Testis (tissue), 2 donors: ENCODE results near the gene NOTO.
"Not testable (repeated sequence)": the region's sequence is repeated elsewhere in the genome, so short reads cannot be mapped to it uniquely, and the experiment has no call there.

Source experiments
- POLR2A ChIP-seq: fragments of 450-650 bp; IDR thresholded peaks from one replicate; pipeline ENCODE4 v1.6.1; 2017; ENCODE audit warnings: antibody characterized with exemption, mild to moderate bottlenecking, moderate library complexity
- TF ChIP-seq, protein P1 (sequence below), 3 experiments: fragments of 450-650 bp in 2 of 3; fragments of 200-600 bp in 1 of 3; sonication (generic) in 1 of 3; IDR thresholded peaks; one replicate each; pipeline ENCODE4 v1.5.1; 2016 to 2019; ENCODE audit warnings: antibody characterized with exemption in 3 of 3, mild to moderate bottlenecking in 2 of 3, moderate library complexity in 1 of 3

DNA sequence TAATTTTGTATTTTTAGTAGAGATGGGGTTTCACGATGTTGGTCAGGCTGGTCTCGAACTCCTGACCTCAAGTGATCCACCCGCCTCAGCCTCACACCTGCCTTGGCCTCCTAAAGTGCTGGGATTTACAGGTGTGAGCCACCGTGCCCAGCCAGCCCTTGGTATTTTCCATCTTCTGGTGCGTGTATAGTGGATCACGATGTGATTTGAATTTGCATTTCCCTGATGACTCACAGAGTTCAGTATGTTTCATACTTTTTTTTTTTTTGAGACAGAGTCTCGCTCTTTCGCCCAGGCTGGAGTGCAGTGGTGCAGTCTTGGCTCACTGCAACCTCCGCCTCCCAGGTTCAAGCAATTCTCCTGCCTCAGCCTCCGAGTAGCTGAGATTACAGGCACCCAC is 2.1 kb upstream of the NOTO start:
- TF ChIP-seq, protein P1, sequence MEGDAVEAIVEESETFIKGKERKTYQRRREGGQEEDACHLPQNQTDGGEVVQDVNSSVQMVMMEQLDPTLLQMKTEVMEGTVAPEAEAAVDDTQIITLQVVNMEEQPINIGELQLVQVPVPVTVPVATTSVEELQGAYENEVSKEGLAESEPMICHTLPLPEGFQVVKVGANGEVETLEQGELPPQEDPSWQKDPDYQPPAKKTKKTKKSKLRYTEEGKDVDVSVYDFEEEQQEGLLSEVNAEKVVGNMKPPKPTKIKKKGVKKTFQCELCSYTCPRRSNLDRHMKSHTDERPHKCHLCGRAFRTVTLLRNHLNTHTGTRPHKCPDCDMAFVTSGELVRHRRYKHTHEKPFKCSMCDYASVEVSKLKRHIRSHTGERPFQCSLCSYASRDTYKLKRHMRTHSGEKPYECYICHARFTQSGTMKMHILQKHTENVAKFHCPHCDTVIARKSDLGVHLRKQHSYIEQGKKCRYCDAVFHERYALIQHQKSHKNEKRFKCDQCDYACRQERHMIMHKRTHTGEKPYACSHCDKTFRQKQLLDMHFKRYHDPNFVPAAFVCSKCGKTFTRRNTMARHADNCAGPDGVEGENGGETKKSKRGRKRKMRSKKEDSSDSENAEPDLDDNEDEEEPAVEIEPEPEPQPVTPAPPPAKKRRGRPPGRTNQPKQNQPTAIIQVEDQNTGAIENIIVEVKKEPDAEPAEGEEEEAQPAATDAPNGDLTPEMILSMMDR (IDR thresholded peaks at IDR 0.05) = not testable (repeated sequence)
- not testable (repeated sequence) for TF ChIP-seq POLR2A
